IPS-20b (cell line): ENCODE data around the gene CCDC85B.

ENCODE experiments used
- H3K27ac ChIP-seq: one replicate; pipeline ENCODE4 v1.5.1; 2013; ENCODE audit warnings: low read length
- H3K27me3 ChIP-seq: 2 replicates; pipeline ENCODE4 v1.6.1; 2013; ENCODE audit warnings: mild to moderate bottlenecking, low read length, inconsistent platforms; ENCODE audit not compliant: insufficient read depth
- H3K36me3 ChIP-seq: 2 replicates; pipeline ENCODE4 v1.6.1; 2013; ENCODE audit warnings: low read depth, mild to moderate bottlenecking, inconsistent platforms, low read length, moderate library complexity; ENCODE audit not compliant: insufficient read depth
- H3K4me1 ChIP-seq: 2 replicates; pipeline ENCODE4 v1.6.1; 2013; ENCODE audit warnings: mild to moderate bottlenecking, control low read depth, inconsistent platforms, low read length, moderate library complexity; ENCODE audit not compliant: insufficient read depth
- H3K4me3 ChIP-seq: 2 replicates; pipeline ENCODE4 v1.5.1; 2013; ENCODE audit warnings: mild to moderate bottlenecking, low read length, inconsistent platforms
- H3K9ac ChIP-seq: 2 replicates; pipeline ENCODE4 v1.6.1; 2013; ENCODE audit warnings: low read depth, mild to moderate bottlenecking, inconsistent platforms, low read length, moderate library complexity
- H3K9me3 ChIP-seq: 2 replicates; pipeline ENCODE4 v1.6.1; 2013; ENCODE audit warnings: mild to moderate bottlenecking, low read depth, low read length, inconsistent platforms; ENCODE audit not compliant: insufficient read depth

The CCDC85B gene

DNA sequence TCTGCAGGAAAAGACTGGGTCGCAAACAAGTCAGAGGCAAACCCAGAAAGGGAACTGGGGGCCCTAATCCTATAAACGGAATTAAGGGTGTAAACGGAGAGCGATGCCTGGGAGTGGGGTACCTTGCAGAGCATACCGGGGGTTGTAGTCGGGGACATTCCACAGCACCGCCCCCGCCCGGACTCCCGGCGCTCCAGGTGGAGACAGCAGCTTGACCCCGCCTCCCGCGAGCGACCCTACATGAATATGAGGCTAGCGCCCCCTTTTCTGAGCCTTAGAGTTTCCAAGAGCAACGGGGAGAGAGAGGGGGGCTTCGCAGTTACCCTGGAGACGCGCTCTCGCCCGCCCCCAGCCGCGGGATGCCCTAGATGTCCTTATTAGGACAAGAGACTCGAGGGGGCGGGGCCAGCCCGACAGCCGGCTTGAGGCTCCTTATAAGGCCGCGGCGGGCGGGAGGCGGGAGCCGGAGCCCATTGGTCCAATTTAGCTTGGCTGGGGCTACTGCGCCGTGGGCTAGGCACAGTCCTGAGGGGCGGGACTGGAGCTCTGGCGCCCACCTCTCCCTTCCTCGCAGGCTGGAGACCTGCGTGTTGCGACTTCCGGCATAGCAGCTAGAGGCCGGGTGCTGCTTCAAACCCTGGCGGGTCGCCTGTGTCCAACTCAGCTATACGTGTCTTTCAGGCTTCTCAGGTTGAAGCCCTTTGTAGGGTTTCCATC lies 31.2 kb upstream of the CCDC85B start:
- no peaks in the 10 kb centered on the region for H3K9me3 ChIP-seq
- H3K9ac ChIP-seq: peak overlapping the region; percentile 99
- H3K27ac ChIP-seq: peak overlapping the region; percentile 95
- peaks cover 53% of the 10 kb centered on the region for H3K36me3 ChIP-seq
- H3K4me1 ChIP-seq: peaks cover 5% of the 10 kb centered on the region; the same call in 1 of the 2 replicates
- no peaks in the 10 kb centered on the region for H3K27me3 ChIP-seq
- peak overlapping the region; percentile 86 for H3K4me3 ChIP-seq

DNA sequence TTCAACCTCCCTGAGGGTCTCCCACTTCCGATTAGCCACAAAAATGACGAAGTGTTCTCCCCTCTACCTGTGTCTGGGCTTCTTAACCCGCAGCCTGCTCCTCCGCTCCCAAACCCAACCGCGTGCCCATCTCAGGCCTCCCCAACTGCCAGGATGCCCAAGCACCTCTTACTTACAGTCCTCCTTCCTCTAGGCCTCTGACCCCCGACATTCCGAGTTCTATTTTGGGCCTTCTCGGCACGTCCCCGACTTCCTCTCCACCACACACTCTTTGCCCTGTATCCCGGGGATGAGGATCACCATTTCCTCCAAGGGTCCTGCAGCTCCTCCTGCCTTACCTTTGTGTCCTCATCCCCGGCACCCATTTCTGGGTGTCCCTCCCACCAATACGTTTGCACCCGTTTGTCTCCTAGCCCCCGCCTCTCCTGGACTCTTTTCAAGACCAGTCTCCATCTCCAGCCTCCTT lies 30.6 kb upstream of the CCDC85B start:
- Histone ChIP-seq H3K27me3 (no peaks in the 10 kb centered on the region), H3K9ac (peak overlapping the region; percentile 99), H3K36me3 (peaks cover 53% of the 10 kb centered on the region), H3K9me3 (no peaks in the 10 kb centered on the region), H3K4me3 (peak overlapping the region; percentile 86), H3K4me1 (peaks cover 5% of the 10 kb centered on the region; the same call in 1 of the 2 replicates), H3K27ac (peak overlapping the region; percentile 95)

DNA sequence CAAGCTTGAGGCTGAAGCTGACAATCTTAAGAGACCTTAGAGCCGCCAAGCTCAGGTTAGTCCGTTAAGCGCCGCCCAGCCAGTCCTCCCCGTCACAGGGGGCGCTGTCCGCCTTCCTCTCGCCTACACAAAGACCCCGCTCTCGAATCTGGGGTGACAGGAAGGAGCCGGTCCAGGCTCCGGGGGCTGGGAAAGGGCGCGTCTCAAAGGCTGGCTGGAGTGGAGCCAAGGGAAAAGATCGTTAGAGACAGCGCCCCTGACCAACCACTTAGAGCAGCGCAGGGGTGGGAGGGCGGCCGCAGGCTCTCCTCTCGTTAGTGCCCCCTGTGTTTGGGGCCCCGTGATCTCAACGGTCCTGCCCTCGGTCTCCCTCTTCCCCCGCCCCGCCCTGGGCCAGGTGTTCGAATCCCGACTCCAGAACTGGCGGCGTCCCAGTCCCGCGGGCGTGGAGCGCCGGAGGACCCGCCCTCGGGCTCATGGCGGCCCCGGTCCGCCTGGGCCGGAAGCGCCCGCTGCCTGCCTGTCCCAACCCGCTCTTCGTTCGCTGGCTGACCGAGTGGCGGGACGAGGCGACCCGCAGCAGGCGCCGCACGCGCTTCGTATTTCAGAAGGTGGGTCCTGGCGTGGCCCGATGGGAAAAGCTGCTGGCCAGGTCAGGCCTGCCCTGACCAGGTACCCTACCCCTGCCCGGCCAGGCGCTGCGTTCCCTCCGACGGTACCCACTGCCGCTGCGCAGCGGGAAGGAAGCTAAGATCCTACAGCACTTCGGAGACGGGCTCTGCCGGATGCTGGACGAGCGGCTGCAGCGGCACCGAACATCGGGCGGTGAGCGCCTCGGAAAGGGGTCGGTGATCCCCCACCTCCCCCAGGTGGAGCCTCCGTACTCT lies 30.0 kb upstream of the CCDC85B start, which contains the start of gene MUS81:
MUS81 (plus strand) TSS at position 156 of the 887 bp plus-strand sequence; CDS start at position 477, 321 bp downstream.
- peaks cover 53% of the 10 kb centered on the region for H3K36me3 ChIP-seq
- H3K9ac ChIP-seq: peak within 1 kb of the TSS; percentile 99
- H3K9me3 ChIP-seq: no peaks in the 10 kb centered on the region
- peak within 1 kb of the TSS; percentile 95 for H3K27ac ChIP-seq
- H3K4me1 ChIP-seq: peaks cover 5% of the 10 kb centered on the region; the same call in 1 of the 2 replicates
- peak within 1 kb of the TSS; percentile 86 for H3K4me3 ChIP-seq
- H3K27me3 ChIP-seq: no peaks in the 10 kb centered on the region

DNA sequence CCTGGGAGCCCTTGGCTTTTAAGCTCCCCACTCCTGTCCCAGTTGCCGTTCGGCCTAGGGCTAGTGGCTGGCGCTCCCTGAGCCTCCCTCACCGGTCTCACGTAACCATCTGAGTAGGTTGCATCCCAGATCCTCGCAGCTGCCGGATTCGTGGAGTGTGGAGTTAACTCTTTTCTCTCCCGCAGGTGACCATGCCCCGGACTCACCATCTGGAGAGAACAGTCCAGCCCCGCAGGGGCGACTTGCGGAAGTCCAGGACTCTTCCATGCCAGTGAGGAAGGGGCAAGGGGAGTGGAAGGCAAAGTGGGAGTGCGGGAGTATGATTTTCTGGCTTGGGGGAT lies 29.3 kb upstream of the CCDC85B start:
- peak overlapping the region; percentile 86 for H3K4me3 ChIP-seq
- H3K36me3 ChIP-seq: peaks cover 53% of the 10 kb centered on the region
- peak overlapping the region; percentile 95 for H3K27ac ChIP-seq
- peak overlapping the region; percentile 99; the same call in 1 of the 2 replicates for H3K9ac ChIP-seq
- H3K27me3 ChIP-seq: no peaks in the 10 kb centered on the region
- peaks cover 5% of the 10 kb centered on the region; the same call in 1 of the 2 replicates for H3K4me1 ChIP-seq
- no peaks in the 10 kb centered on the region for H3K9me3 ChIP-seq

DNA sequence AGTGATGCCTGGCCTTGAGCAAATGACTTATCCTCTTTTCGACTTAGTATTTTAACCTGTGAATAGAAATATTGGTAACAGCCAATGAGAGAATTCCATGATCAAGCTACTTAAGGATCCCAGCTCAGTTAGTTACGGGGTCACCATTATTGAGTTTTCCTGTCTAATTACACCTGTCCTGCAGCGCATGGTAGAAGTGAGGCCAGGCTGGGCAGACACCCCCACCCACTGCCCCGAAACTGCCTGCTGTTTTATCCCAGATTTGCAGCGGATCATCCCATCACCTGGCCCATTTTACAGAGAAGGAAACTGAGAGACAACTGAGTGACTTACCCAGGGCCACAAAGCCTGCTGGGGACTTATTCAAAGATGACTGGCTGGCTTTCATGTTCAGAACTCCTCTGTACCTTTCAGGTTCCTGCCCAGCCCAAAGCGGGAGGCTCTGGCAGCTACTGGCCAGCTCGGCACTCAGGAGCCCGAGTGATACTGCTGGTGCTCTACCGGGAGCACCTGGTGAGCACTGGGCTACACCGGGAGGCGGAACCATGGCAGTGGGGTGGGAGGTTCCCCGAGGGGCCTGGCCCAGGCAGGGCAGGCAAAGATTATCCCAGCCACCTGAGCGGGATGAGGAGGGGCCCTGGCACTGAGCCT lies 28.8 kb upstream of the CCDC85B start:
- Histone ChIP-seq H3K27me3 (no peaks in the 10 kb centered on the region), H3K27ac (no peak overlapping the region), H3K36me3 (peaks cover 53% of the 10 kb centered on the region), H3K4me3 (peak overlapping the region; percentile 86), H3K9me3 (no peaks in the 10 kb centered on the region), H3K9ac (peak overlapping the region; percentile 99; the same call in 1 of the 2 replicates), H3K4me1 (peaks cover 5% of the 10 kb centered on the region; the same call in 1 of the 2 replicates)

DNA sequence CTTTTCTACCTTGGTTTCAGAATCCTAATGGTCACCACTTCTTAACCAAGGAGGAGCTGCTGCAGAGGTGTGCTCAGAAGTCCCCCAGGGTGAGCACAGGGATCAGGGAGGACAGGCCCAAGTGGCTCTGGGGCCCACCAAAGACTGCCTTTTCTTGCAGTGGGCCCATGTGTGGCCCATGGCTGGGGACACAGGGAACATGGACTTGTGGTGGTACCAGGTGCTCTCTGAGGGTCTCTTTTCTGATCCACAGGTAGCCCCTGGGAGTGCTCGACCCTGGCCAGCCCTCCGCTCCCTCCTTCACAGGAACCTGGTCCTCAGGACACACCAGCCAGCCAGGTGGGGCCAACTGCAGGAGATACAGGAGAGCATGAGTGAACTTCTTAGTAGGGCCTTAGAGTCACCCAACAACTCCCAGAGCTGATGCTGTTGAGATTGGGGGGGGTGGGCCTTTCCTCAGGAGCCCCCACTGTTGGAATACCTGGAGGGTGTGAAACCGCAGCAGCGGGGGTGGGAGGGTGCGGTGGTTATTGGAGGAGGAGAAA lies 28.2 kb upstream of the CCDC85B start:
- no peaks in the 10 kb centered on the region for H3K9me3 ChIP-seq
- H3K36me3 ChIP-seq: peaks cover 52% of the 10 kb centered on the region
- no peaks in the 10 kb centered on the region for H3K27me3 ChIP-seq
- H3K27ac ChIP-seq: no peak overlapping the region
- H3K9ac ChIP-seq: no peak overlapping the region
- H3K4me1 ChIP-seq: peaks cover 5% of the 10 kb centered on the region; the same call in 1 of the 2 replicates
- H3K4me3 ChIP-seq: no peak overlapping the region

DNA sequence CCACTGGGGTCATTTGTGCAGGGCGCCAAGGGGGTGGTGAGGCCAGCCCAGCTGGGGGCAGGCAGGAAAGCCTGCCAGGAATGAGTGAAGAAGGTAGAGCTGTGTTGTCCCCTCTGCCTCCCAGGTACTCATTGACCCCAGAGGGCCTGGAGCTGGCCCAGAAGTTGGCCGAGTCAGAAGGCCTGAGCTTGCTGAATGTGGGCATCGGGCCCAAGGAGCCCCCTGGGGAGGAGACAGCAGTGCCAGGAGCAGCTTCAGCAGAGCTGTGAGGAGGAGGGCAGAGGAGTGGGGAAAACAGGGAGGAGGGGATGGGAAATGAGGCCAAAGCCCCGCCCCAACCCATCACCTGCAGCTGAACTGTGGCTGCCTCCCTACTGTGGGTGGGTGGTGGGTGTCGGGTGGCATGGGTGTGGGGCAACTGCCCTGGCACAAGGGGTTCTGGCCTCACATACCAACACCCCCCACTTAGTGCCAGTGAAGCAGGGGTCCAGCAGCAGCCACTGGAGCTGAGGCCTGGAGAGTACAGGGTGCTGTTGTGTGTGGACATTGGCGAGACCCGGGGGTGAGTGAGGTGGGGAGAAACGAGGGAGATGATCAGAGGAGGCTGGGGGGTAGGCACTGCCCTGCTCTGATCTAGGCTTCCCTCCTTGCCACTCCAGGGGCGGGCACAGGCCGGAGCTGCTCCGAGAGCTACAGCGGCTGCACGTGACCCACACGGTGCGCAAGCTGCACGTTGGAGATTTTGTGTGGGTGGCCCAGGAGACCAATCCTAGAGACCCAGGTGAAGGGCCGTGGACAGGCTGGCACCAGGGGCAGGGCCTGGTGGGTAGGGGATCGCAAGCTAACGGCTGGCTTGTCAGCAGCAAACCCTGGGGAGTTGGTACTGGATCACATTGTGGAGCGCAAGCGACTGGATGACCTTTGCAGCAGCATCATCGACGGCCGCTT lies 27.3 kb upstream of the CCDC85B start:
- no peaks in the 10 kb centered on the region for H3K9me3 ChIP-seq
- no peaks in the 10 kb centered on the region for H3K27me3 ChIP-seq
- peaks cover 52% of the 10 kb centered on the region for H3K36me3 ChIP-seq
- no peak overlapping the region for H3K9ac ChIP-seq
- H3K27ac ChIP-seq: no peak overlapping the region
- peaks cover 5% of the 10 kb centered on the region; the same call in 1 of the 2 replicates for H3K4me1 ChIP-seq
- no peak overlapping the region for H3K4me3 ChIP-seq

DNA sequence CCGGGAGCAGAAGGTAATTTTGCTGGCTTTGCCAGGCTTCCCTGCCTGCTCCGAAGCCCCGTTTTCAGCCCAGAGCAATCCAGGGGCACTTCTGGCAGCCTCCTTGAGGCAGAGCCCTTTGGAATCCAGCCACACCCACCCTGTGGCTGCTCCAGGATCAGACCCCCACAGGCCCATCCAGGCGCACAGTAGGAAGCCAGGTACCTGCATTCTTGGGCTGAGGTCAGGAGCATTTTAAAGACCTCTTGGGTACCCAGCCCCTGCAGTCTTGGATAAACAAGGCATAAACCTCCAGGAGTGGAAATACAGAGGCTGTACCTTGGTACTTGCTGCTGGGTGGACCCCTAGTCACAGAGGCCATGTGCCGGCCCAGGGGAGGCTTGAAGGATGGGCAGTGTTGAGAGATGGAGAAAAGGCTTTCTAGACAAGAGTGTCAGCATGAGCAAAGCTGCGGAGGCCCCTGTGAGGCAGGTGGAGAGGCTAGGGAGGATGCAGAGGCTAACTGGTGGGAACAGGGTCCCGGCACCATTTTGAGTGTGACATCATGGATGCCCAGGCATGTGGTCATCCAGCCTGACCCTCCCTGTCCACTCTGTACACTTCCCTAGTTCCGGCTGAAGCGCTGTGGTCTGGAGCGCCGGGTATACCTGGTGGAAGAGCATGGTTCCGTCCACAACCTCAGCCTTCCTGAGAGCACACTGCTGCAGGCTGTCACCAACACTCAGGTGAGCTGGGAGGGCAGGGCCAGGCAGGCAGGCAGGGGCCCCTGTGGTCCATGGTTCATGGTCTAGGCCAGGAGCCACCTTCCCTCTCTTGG lies 26.4 kb upstream of the CCDC85B start:
- H3K27ac ChIP-seq: no peak overlapping the region
- H3K36me3 ChIP-seq: peaks cover 52% of the 10 kb centered on the region
- H3K9ac ChIP-seq: no peak overlapping the region
- no peaks in the 10 kb centered on the region for H3K9me3 ChIP-seq
- H3K4me1 ChIP-seq: peaks cover 5% of the 10 kb centered on the region; the same call in 1 of the 2 replicates
- H3K27me3 ChIP-seq: peaks cover 6% of the 10 kb centered on the region; the same call in 1 of the 2 replicates
- H3K4me3 ChIP-seq: no peak overlapping the region

DNA sequence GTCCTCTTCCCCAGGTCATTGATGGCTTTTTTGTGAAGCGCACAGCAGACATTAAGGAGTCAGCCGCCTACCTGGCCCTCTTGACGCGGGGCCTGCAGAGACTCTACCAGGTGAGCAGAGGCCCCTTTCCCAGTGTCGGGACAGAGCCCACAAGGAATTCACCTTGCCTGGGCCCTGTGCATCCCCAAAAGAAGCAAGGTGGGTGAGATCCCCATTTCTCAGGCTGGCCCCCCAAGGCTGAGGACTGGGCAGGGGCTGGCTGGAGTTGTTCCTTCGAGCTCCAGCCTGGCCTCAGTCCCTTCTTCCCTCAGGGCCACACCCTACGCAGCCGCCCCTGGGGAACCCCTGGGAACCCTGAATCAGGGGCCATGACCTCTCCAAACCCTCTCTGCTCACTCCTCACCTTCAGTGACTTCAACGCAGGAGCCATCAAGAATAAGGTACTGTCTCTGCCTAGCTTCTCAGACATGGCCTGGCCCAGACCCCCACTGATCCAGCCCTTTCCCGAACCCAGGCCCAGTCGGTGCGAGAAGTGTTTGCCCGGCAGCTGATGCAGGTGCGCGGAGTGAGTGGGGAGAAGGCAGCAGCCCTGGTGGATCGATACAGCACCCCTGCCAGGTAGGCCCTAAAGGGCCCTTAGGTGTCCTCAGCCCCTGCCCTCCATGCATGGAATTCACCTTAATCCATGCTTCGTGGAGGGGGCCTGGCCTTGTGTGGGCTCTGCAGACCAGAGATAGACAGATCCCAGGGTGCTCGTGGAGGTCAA lies 25.6 kb upstream of the CCDC85B start:
- Histone ChIP-seq H3K27me3 (peaks cover 10% of the 10 kb centered on the region; the same call in 1 of the 2 replicates), H3K9me3 (no peaks in the 10 kb centered on the region), H3K9ac (no peak overlapping the region), H3K27ac (no peak overlapping the region), H3K4me3 (no peak overlapping the region), H3K36me3 (peaks cover 52% of the 10 kb centered on the region), H3K4me1 (peaks cover 5% of the 10 kb centered on the region; the same call in 1 of the 2 replicates)
